Natural killer cell (primary cell): Measurements from ENCODE around the gene C1RL. TPM values are rescaled to one million over a fixed set of nuclear protein-coding genes. Genes with fewer than 3 reads are reported as not detected.

Source experiments
- ATAC-seq, 3 donors: fragments of 150-1000 bp in 2 of 3; fragments of 200-7000 bp in 1 of 3; cut with Tn5 transposase; 1 replicate in 1 of 3; 2 replicates in 2 of 3; pipeline ENCODE4 v1.10.0; 2021; ENCODE audit warnings: mild to moderate bottlenecking in 2 of 3, moderate library complexity in 2 of 3
- DNase-seq, 2 donors: peaks; one replicate each; pipeline versions ENCODE4 v3.0.0 to v3.0.0-alpha.2; 2013 to 2021; ENCODE audit warnings: mixed read lengths in 1 of 2
- H3K27ac ChIP-seq: one replicate; pipeline ENCODE4 v1.5.1; 2013; ENCODE audit warnings: mild to moderate bottlenecking, low read length
- H3K27me3 ChIP-seq: one replicate; pipeline ENCODE4 v1.6.1; 2013; ENCODE audit warnings: low read length; ENCODE audit not compliant: control insufficient read depth, insufficient read depth
- H3K36me3 ChIP-seq: one replicate; pipeline ENCODE4 v1.6.1; 2013; ENCODE audit warnings: low read length; ENCODE audit not compliant: control insufficient read depth, insufficient read depth
- H3K4me1 ChIP-seq: one replicate; pipeline ENCODE4 v1.6.1; 2013; ENCODE audit warnings: low read length; ENCODE audit not compliant: control insufficient read depth, insufficient read depth
- H3K4me3 ChIP-seq: one replicate; pipeline ENCODE4 v1.5.1; 2013; ENCODE audit warnings: low read length
- H3K9me3 ChIP-seq: one replicate; pipeline ENCODE4 v1.6.1; 2013; ENCODE audit warnings: low read length; ENCODE audit not compliant: control insufficient read depth, insufficient read depth
- H3K27ac Mint-ChIP-seq, 2 donors: one replicate each; pipeline ENCODE4 v1.8.0; 2022; ENCODE audit warnings: mild to moderate bottlenecking in 2 of 2, mixed read lengths in 2 of 2, moderate library complexity in 1 of 2
- H3K27me3 Mint-ChIP-seq, 2 donors: one replicate each; pipeline ENCODE4 v1.8.0; 2022; ENCODE audit warnings: low read depth in 2 of 2, mixed read lengths in 2 of 2
- H3K36me3 Mint-ChIP-seq: one replicate; pipeline ENCODE4 v1.8.0; 2022; ENCODE audit warnings: mixed read lengths
- H3K4me1 Mint-ChIP-seq, 2 donors: one replicate each; pipeline ENCODE4 v1.8.0; 2022; ENCODE audit warnings: mixed read lengths in 2 of 2
- H3K4me3 Mint-ChIP-seq: one replicate; pipeline ENCODE4 v1.8.0; 2022; ENCODE audit warnings: mild to moderate bottlenecking, moderate library complexity, mixed read lengths
- H3K9me3 Mint-ChIP-seq, 2 donors: one replicate each; pipeline ENCODE4 v1.8.0; 2022; ENCODE audit warnings: mixed read lengths in 2 of 2
- WGBS: methylation state at CpG from one replicate; pipeline ENCODE4 v1.1.7; 2013; ENCODE audit warnings: missing lambda C conversion rate; ENCODE audit not compliant: insufficient coverage; 5-methylcytosine and 5-hydroxymethylcytosine counted together
- intact Hi-C: fragments of 100-400 bp; cut with micrococcal nuclease; formaldehyde crosslinking; loops from one replicate; pipeline ENCODE4 v1.14.2; 2022
- total RNA-seq, 4 donors: library from RNA; stranded (reverse); fragments of 120-200 nt in 1 of 4; gene quantifications; one replicate each; pipeline versions ENCODE4 v1.2.3 to v1.2.4, GENCODE V29; 2013 to 2022
- TF ChIP-seq, protein P1 (sequence below): fragments of 200-600 bp; IDR thresholded peaks from one replicate; pipeline ENCODE4 v1.8.0; 2022; ENCODE audit warnings: antibody characterized with exemption

The C1RL gene
- total RNA-seq, 3 donors from 2014 or later (not counting 1 experiment from before 2014, with no cell fraction given): 29.1 to 35.5 (median 31.0) TPM

DNA sequence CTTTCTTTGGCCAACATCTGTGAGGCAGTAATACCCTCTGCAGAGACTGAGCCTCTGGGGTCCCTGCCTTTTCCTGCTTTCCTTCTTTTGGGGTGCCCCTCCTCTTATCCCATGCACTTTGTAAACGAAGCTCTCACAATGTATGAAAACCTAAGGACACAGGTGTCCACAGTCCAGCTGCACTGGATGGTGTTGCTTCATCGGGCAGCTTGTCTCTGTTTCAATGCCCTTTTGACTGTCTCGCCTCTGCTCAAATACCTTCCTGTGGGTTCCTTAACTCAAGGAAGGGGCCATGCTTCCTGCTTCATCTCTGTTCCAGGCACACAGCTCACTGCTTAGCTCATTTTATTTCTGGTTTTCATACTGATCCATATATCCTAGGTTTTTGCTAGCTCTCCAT, 6.4 kb downstream of the C1RL start:
- intact Hi-C loops: no loop called here
- Histone ChIP-seq H3K9me3 (no peaks in the 10 kb centered on the region), H3K27me3 (no peaks in the 10 kb centered on the region), H3K4me3 (no peak overlapping the region), H3K36me3 (peaks cover 17% of the 10 kb centered on the region), H3K4me1 (peaks cover 7% of the 10 kb centered on the region), H3K27ac (no peak overlapping the region)
- H3K4me1 Mint-ChIP-seq: peaks cover 35 to 41% of the 10 kb centered on the region in 2 donors
- TF ChIP-seq, protein P1, sequence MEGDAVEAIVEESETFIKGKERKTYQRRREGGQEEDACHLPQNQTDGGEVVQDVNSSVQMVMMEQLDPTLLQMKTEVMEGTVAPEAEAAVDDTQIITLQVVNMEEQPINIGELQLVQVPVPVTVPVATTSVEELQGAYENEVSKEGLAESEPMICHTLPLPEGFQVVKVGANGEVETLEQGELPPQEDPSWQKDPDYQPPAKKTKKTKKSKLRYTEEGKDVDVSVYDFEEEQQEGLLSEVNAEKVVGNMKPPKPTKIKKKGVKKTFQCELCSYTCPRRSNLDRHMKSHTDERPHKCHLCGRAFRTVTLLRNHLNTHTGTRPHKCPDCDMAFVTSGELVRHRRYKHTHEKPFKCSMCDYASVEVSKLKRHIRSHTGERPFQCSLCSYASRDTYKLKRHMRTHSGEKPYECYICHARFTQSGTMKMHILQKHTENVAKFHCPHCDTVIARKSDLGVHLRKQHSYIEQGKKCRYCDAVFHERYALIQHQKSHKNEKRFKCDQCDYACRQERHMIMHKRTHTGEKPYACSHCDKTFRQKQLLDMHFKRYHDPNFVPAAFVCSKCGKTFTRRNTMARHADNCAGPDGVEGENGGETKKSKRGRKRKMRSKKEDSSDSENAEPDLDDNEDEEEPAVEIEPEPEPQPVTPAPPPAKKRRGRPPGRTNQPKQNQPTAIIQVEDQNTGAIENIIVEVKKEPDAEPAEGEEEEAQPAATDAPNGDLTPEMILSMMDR: no peak
- WGBS: 62% methylated on average over 3 of the region's 3 CpGs
- peak overlapping the region in 1 of 2 donors; percentile 31 for H3K27ac Mint-ChIP-seq
- no peaks in the 10 kb centered on the region for H3K27me3 Mint-ChIP-seq
- peaks cover 2 to 5% of the 10 kb centered on the region in 2 donors for H3K9me3 Mint-ChIP-seq
- DNase-seq (no peak), ATAC-seq (no peak)
- H3K4me3 Mint-ChIP-seq: no peak overlapping the region
- peaks cover 13% of the 10 kb centered on the region for H3K36me3 Mint-ChIP-seq

DNA sequence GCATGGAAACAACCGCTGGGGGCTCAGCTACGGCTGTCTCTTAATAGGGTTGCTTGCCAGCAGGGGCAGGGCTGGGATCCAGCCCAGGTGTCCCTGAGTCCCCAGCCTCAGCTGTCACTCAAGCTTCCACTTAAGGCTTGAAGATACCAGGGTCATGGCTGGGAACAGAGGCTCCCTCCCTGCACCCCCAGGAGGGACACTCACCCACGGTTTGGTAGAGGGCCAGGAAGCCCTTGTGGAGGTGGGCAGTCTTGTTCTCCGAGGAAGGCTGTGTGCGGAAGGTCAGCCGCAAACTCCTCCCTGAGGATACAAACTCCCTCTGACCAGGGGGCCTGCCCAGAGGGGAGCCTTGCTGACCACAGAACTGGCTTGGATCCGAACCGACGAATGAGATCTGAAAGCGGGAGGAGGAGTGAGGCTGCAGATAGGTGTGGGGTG, 7.3 kb downstream of the C1RL start:
- ATAC-seq: no peak
- Mint-ChIP-seq H3K36me3 (peaks cover 13% of the 10 kb centered on the region), H3K9me3 (peaks cover 2 to 5% of the 10 kb centered on the region in 2 donors), H3K4me3 (no peak overlapping the region), H3K4me1 (peaks cover 32 to 36% of the 10 kb centered on the region in 2 donors), H3K27me3 (no peaks in the 10 kb centered on the region), H3K27ac (no peak overlapping the region)
- no peak overlapping the region for H3K4me3 ChIP-seq
- no peak overlapping the region for H3K27ac ChIP-seq
- H3K4me1 ChIP-seq: no peaks in the 10 kb centered on the region
- no peaks in the 10 kb centered on the region for H3K27me3 ChIP-seq
- intact Hi-C loops: no loop called here
- H3K36me3 ChIP-seq: peaks cover 17% of the 10 kb centered on the region
- H3K9me3 ChIP-seq: no peaks in the 10 kb centered on the region
- DNase-seq: no peak
- WGBS: 95% methylated on average over 10 of the region's 10 CpGs
- TF ChIP-seq, protein P1: no peak

GRCh38 chr12:7101047-7101693, 7.8 kb downstream of the C1RL start:
- H3K27ac Mint-ChIP-seq: peak overlapping the region in 1 of 2 donors; percentile 70
- H3K36me3 ChIP-seq: peaks cover 17% of the 10 kb centered on the region
- TF ChIP-seq, protein P1: no peak

DNA sequence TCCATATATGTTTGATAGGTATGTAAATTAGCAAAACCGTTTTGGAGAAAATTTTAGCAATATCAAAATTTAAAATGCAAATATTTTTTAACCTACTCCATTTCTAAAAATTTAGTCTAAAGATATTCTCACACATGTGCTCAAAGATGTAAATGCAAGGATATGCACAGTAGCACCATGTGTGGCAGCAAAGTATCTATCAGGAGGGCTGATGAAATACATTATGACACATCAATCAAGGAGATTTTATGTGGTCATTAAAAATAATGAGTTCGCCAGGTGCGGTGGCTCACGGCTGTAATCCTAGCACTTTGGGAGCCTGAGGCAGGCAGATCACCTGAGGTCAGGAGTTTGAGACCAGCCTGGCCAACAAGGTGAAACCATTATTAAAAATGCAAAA, 8.8 kb downstream of the C1RL start:
- Mint-ChIP-seq H3K27me3 (no peaks in the 10 kb centered on the region), H3K4me3 (no peak overlapping the region), H3K36me3 (no peaks in the 10 kb centered on the region), H3K9me3 (no peaks in the 10 kb centered on the region), H3K4me1 (peaks cover 19 to 21% of the 10 kb centered on the region in 2 donors), H3K27ac (no peak overlapping the region)
- intact Hi-C loops: no loop called here
- Histone ChIP-seq H3K27ac (no peak overlapping the region), H3K9me3 (no peaks in the 10 kb centered on the region), H3K4me3 (no peak overlapping the region), H3K4me1 (no peaks in the 10 kb centered on the region), H3K36me3 (peaks cover 17% of the 10 kb centered on the region), H3K27me3 (no peaks in the 10 kb centered on the region)
- WGBS: 94% methylated on average over 3 of the region's 4 CpGs
- ATAC-seq (no peak), DNase-seq (no peak)
- TF ChIP-seq, protein P1: no peak

More at GRCh38 chr12:7101047-7101693, 7.8 kb downstream of the C1RL start:
- Mint-ChIP-seq H3K4me3 (no peak overlapping the region), H3K4me1 (peaks cover 27 to 31% of the 10 kb centered on the region in 2 donors), H3K36me3 (peaks cover 9% of the 10 kb centered on the region), H3K27me3 (no peaks in the 10 kb centered on the region), H3K9me3 (peaks cover 2 to 5% of the 10 kb centered on the region in 2 donors)
- no peaks in the 10 kb centered on the region for H3K27me3 ChIP-seq
- no peak overlapping the region for H3K27ac ChIP-seq
- H3K9me3 ChIP-seq: no peaks in the 10 kb centered on the region
- H3K4me1 ChIP-seq: no peaks in the 10 kb centered on the region
- DNase-seq: no peak
- 93% methylated on average over 4 of the region's 4 CpGs for WGBS
- intact Hi-C loops: no loop called here
- H3K4me3 ChIP-seq: no peak overlapping the region
- ATAC-seq: no peak
